Epithelial cell of esophagus (primary cell): ENCODE data around the gene ADARB2.

Experiments used
- DNase-seq: peaks from one replicate; pipeline ENCODE4 v3.0.0; 2010; ENCODE audit warnings: low read depth
- H3K4me3 ChIP-seq: 2 replicates; pipeline ENCODE4 v1.5.1; 2011; ENCODE audit warnings: mild to moderate bottlenecking, low read length, control low read depth
- CTCF ChIP-seq: IDR thresholded peaks from 2 replicates; pipeline ENCODE4 v1.5.1; 2011; ENCODE audit warnings: low read depth, mild to moderate bottlenecking, low read length, control low read depth, inconsistent platforms; ENCODE audit not compliant: insufficient read depth; ENCODE audit errors: missing control alignments

ADARB2 gene

GRCh38 chr10:1203704-1204103, 533.6 kb downstream of the ADARB2 start:
- H3K4me3 ChIP-seq, result no peak overlapping the region
- no peak for TF ChIP-seq CTCF
- DNase-seq, result no peak

GRCh38 chr10:1203216-1203615, 534.1 kb downstream of the ADARB2 start:
- DNase-seq, result no peak
- TF ChIP-seq CTCF, result no peak
- no peak overlapping the region for H3K4me3 ChIP-seq

- DNase-seq, result no peak
- no peak overlapping the region for H3K4me3 ChIP-seq
Observed at GRCh38 chr10:1202343-1202742, 535.0 kb downstream of the ADARB2 start.

GRCh38 chr10:1200866-1201807, 536.2 kb downstream of the ADARB2 start:
- no peak overlapping the region for H3K4me3 ChIP-seq
- TF ChIP-seq CTCF, result no peak
- DNase-seq, result no peak

More at GRCh38 chr10:1202343-1202742, 535.0 kb downstream of the ADARB2 start:
- TF ChIP-seq CTCF, result no peak

- no peak for TF ChIP-seq CTCF
Observed at GRCh38 chr10:1199897-1200721, 537.2 kb downstream of the ADARB2 start.

GRCh38 chr10:1199345-1199673, 538.0 kb downstream of the ADARB2 start:
- no peak overlapping the region for H3K4me3 ChIP-seq
- no peak for TF ChIP-seq CTCF
- no peak for DNase-seq

More at GRCh38 chr10:1199897-1200721, 537.2 kb downstream of the ADARB2 start:
- no peak overlapping the region for H3K4me3 ChIP-seq
- no peak for DNase-seq
